NCI-H226 (cell line): ENCODE results near the gene MALAT1.

Experiments
- DNase-seq: peaks from one replicate; pipeline ENCODE4 v3.0.0-alpha.2; 2015

Gene MALAT1

DNA sequence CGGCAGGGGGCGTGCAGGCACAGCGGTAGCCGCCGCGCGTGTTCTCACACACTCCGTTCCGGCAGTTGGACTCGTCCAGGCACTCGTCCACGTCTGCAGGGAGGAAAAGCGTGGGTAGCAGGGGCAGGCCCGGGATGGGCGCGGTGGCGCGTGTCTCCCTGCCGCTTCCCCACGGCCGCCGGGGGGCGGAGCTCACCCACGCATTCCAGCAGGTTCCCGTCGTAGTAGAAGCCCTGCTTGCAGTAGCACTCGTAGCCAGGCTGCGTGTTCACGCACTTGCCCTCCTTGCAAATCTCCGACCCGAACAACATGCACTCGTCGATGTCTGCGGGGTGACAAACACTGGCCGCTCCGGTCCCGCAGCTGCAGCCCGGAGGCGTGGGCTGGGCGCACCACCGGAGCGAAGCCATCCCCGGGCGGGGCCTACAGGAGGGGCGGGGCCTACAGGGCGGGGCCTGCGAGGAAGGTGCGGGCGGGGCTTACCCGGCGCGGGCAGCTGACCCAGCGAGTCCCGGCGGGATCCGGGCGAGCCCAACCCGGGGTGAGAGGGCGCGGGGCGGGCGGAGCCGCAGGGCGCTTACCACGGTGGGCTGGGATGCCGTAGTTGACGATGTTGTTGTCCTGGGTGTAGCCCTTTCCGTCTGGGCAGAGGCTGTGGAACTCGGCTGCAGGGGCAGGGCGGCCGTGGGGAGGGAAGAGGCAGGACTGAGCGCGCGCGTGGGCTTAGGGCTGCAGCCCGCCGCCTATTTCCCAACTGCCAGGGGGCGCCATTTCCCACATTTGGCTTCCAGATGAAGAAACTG, 41.6 kb downstream of the MALAT1 start:
- peak; percentile 81 for DNase-seq

- no peak for DNase-seq
Observed at GRCh38 chr11:65541093-65541982, 42.5 kb downstream of the MALAT1 start.

- DNase-seq: no peak
Observed at GRCh38 chr11:65542738-65543390, 44.0 kb downstream of the MALAT1 start.

DNA sequence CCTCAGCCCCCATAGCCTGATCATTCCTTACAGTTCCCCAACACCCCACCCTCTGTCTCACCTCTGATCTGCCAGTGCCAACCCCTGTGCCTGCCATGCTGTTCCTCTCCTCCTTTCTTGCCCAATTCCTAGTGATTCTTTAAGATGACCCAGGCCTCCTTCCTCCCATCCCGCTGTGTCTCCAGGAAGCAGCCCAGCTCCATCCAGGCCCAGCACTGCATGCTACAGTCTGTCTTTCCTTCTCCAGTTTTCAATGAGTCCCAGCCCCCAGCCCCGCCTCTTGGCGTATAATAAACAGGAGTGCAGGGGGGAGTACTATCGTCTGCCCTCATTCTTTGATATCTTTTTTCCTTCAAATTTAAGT, 47.0 kb downstream of the MALAT1 start:
- DNase-seq: no peak

DNA sequence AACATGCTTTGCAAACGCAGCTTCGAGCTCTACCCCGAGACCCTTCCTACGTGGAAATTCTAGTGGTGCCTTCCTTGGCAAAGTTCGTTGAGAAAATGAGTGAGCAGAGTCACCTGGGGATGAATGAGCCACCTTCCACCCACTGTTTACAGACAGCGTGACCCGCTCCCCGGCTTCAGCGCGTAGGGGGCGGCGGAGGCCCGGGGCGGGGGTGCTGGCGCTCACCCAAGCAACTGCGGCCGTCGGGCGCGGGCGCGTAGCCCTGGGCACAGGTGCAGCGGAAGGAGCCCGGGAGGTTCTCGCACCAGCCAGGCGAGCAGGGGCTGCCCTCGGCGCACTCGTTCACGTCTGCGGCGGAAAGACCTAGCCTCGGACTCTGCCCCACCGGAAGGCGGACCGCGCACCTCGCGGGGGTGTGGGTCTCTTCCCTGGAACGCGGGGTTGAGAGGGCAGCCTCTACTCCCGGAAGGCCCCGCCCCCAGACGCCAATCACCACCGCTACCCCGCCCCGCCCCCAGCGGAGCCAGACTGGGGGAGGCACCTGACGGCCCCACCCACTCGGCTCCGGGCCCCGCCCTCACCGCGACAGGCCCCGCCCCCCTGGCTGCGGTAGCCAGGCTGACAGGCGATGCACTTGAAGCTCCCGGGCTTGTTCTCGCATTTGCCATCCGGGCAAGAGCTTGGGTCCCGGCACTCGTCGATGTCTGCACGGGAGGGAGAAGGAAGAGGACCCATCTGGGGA, 47.5 kb downstream of the MALAT1 start:
- DNase-seq: peak; percentile 66

GRCh38 chr11:65547446-65548125, 48.7 kb downstream of the MALAT1 start:
- DNase-seq: no peak

DNA sequence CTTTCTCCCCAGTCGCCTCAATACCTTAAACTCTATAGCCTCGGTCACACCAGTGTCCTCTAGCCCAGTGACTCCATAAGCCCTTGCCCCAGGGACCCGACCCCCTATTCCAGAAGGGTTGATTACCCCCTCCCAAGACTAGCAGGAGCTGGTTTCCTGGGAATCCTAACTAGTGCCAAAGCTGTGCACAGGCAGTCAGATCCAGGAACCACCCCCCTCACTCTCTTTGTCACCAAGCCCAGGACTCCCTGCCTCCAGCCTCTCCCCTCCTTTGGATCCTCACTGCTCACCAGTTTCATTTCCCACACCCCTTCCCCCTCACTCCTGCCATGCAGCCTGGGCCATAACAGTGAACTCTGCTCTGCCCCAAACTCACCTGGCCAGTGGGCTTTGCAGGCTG, 49.5 kb downstream of the MALAT1 start:
- no peak for DNase-seq

DNA sequence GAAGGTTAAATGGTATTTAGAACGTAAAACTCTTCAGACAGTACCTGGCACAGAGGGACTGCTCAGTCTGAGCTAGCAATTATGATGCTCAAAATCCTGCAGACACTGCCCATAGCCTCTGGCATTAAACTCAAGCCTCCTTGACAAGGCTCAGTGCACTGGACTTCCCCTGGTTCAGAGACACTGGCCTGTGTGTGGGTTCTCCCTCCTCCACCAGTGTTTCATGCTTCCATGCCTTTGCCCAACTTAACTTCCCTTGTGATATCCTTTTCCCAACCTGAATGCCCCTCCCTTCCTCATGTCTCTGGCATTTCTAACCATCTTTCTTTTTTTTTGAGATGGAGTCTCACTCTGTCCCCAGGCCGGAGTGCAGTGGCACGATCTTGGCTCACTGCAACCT, 50.3 kb downstream of the MALAT1 start:
- no peak for DNase-seq

- no peak for DNase-seq
Observed at GRCh38 chr11:65551572-65552387, 52.9 kb downstream of the MALAT1 start.

DNA sequence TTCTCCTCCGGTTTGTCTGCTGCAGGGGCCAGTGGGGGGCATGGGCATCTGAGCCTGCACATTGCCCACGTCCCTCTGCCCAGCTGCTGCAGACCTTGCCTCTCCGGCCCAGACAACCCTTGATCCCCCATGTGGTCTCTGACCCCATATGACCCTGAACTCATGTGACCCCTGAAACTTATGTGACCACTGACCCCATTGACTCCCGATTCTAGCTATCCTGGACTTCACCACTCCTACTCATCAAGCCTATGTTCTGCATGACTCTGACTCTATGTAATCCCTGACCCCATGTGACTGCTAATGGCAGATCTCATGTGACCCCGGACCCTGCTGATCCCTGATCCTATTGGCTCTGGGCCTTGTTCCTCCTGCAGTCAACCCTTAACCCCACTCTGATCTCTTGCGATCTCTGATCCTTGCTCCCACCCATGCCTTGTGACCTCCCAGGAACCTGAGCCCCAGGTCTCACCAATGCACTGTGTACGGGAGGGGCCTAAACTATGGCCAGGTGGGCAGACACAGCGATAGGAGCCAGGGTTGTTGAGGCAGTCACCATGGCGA, 53.6 kb downstream of the MALAT1 start:
- DNase-seq: no peak

DNA sequence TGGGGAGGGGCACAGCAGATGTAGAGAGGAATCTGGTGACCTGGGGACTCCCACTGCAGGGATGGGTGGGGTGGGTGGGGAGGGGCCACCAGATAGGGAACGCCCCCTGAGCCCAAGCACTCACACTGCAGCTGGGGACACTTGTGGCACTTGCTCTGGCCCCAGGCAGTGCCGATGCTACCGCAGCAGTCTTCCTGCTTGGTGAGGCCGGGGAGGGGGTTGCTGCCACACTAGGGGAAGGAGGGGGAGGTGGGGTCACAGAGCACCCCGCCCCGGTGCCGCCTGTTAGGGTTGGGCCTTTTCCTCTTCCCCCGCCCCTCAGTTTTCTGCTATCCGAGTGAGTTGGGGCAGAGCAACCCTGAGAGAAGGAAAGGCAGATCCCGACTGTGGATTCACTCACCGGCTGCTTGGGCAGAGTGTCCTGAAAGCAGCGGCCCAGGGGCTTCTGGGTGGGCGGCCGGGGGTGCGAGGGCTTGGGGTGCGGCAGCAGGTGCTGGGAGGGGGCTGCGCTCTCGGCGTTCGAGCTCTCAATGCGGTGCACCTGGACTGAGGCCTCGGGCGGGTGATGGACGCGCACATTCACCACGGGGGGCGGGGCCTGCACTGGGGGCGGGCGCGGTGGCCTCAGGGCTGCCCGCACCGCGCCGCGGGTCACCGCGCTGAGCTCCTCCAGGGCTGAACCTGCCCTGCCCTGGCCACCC, 54.6 kb downstream of the MALAT1 start:
- no peak for DNase-seq

DNA sequence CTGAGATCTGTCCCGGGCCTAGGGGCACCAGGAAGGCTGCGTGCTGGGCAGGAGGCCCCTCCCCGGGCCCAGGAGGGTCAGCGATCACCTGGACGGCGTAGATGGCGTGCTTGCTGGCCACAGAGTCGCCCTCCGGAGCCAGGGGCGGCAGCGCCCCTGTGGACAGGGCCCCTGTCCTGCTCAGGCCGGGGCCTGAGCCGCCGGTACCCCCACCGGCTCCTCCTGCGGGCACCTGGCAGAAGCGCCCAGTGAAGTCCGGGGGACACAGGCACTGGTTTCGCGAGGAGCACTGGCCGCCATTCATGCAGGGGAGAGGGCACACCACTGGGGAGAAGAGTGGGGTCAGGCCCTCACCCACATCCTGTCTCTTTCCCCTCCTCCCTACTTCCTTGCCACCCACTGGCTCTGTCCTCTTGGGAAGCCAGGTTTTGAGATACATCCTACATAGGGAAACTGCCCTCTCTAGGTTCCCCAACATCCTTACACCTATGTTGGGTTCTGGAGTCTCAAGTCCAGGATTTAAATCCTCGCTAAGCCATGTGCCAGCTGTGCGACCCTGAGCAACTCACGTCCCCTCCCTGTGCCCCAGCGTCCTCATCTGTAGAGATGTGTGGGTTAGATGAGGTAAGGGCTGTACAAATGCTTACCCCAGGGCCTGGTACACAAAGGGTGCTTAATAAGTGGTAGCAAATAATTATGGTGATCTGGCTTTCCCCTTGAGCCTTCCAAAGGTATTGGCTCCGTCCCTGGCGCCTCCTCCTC, 55.4 kb downstream of the MALAT1 start:
- DNase-seq: no peak

GRCh38 chr11:65554842-65555430, 56.1 kb downstream of the MALAT1 start:
- no peak for DNase-seq

GRCh38 chr11:65555693-65556231, 56.9 kb downstream of the MALAT1 start:
- DNase-seq: peak; percentile 85
